MM.1S (cell line): ENCODE results near the gene CFD.

ENCODE experiments used
- DNase-seq: peaks from one replicate; pipeline ENCODE4 v3.0.0-alpha.2; 2015
- H2AFZ ChIP-seq: fragments of 300-600 bp; sonication (generic); 2 replicates; pipeline ENCODE4 v1.6.0; 2016; ENCODE audit warnings: antibody characterized with exemption, low read length
- H3F3A ChIP-seq: fragments of 300-600 bp; sonication (generic); 2 replicates; pipeline ENCODE4 v1.6.1; 2016; ENCODE audit warnings: mild to moderate bottlenecking, antibody characterized with exemption, low read length, moderate library complexity, mixed read lengths; ENCODE audit not compliant: insufficient read depth
- H3K27ac ChIP-seq: fragments of 300-600 bp; sonication (generic); 2 replicates; pipeline ENCODE4 v1.5.1; 2016; ENCODE audit warnings: mild to moderate bottlenecking, low read length
- H3K27me3 ChIP-seq: fragments of 300-600 bp; sonication (generic); replicated peaks from 2 replicates; pipeline ENCODE4 v1.6.0; 2016; ENCODE audit warnings: low read length; ENCODE audit not compliant: insufficient read depth
- H3K36me3 ChIP-seq: fragments of 300-600 bp; sonication (generic); replicated peaks from 2 replicates; pipeline ENCODE4 v1.6.1; 2016; ENCODE audit warnings: mild to moderate bottlenecking, low read length, mixed read lengths; ENCODE audit not compliant: insufficient read depth
- H3K4me1 ChIP-seq: fragments of 300-600 bp; sonication (generic); 2 replicates; pipeline ENCODE4 v1.6.1; 2016; ENCODE audit warnings: low read length, mixed read lengths
- H3K4me2 ChIP-seq: fragments of 300-600 bp; sonication (generic); 2 replicates; pipeline ENCODE4 v1.6.0; 2016; ENCODE audit warnings: low read depth, low read length
- H3K4me3 ChIP-seq: fragments of 300-600 bp; sonication (generic); 2 replicates; pipeline ENCODE4 v1.5.1; 2016; ENCODE audit warnings: low read length, mixed read lengths
- H3K79me2 ChIP-seq: fragments of 300-600 bp; sonication (generic); 2 replicates; pipeline ENCODE4 v1.6.1; 2016; ENCODE audit warnings: mixed run types, low read length, mixed read lengths
- H3K9ac ChIP-seq: fragments of 300-600 bp; sonication (generic); 2 replicates; pipeline ENCODE4 v1.6.1; 2016; ENCODE audit warnings: low read length, mixed read lengths
- H3K9me2 ChIP-seq: fragments of 300-600 bp; sonication (generic); replicated peaks from 2 replicates; pipeline ENCODE4 v1.6.1; 2016; ENCODE audit warnings: mild to moderate bottlenecking, low read length, mixed read lengths; ENCODE audit not compliant: insufficient read depth
- H3K9me3 ChIP-seq: fragments of 300-600 bp; sonication (generic); replicated peaks from 2 replicates; pipeline ENCODE4 v1.6.1; 2016; ENCODE audit warnings: mild to moderate bottlenecking, low read length, mixed read lengths; ENCODE audit not compliant: insufficient read depth
- H4K20me1 ChIP-seq: fragments of 300-600 bp; sonication (generic); 2 replicates; pipeline ENCODE4 v1.6.1; 2016; ENCODE audit warnings: mild to moderate bottlenecking, low read length, moderate library complexity, mixed read lengths; ENCODE audit not compliant: insufficient read depth
- CTCF ChIP-seq: fragments of 300-600 bp; sonication (generic); IDR thresholded peaks from 2 replicates; pipeline ENCODE4 v1.5.1; 2016; ENCODE audit warnings: antibody characterized with exemption, low read length, mixed read lengths
- EZH2 ChIP-seq: fragments of 300-600 bp; sonication (generic); optimal IDR thresholded peaks from 2 replicates; pipeline ENCODE3; 2017; ENCODE audit warnings: low read depth, mild to moderate bottlenecking, antibody characterized with exemption, low read length, mixed read lengths
- EZH2phosphoT487 ChIP-seq: fragments of 300-600 bp; sonication (generic); IDR thresholded peaks from 2 replicates; pipeline ENCODE4 v1.6.1; 2018; ENCODE audit warnings: antibody characterized with exemption, low read length

Gene CFD

DNA sequence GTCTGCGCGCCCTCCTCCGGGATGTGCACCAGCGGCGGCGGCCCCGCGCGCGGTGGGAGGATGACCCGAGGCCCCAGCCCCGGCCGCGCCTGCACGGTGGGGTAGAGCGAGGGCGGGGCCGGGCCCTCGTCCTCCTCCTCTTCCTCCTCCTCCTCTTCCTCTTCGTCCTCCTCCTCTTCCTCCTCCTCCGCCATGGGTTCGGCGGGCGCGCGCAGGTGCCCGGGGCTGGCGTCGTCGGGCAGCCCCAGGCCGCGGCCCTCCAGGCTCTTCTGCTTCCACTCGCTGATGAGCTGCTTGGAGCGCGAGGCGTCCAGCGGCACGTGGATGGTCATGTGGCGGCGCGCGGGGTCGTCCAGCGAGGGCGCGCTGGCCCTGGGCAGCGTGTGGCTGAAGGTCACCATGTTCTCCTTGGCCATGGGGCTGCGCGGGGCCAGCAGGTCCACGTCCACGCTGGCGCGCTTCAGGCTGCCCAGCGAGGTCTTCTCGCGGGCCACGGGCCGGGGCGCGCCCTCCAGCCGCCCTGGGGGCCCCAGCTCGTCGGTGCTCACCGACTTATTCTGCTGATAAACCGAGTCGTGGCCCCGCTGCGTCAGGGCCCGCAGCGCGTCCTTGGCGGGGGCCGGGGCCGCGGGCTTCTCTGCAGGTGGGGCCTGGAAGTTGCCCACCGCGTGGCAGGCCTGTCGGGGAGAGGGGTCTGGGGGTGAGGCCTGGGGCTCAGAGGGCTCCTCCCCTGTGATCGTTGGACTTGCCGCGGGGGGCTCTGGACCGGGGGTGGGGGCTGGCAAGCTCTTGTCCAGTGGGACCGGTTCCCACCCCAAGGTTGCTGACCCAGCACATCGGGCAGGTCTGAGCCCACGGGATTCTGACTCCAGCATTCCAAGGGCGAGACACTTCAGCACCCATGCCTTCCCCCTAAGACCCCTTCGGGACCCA is 46.0 kb upstream of the CFD start:
- DNase-seq = no peak
- H3K36me3 ChIP-seq = peaks cover 34% of the 10 kb centered on the region

GRCh38 chr19:814152-815078 is 45.0 kb upstream of the CFD start:
- no peak overlapping the region for H3K27ac ChIP-seq
- no peaks in the 10 kb centered on the region for H3K4me1 ChIP-seq
- H4K20me1 ChIP-seq = no peaks in the 10 kb centered on the region
- DNase-seq = no peak
- no peak overlapping the region for H3K4me3 ChIP-seq
- no peak for TF ChIP-seq EZH2phosphoT487
- TF ChIP-seq EZH2 = no peak
- no peak for TF ChIP-seq CTCF
- H3K27me3 ChIP-seq = no peaks in the 10 kb centered on the region
- H3K9me3 ChIP-seq = no peaks in the 10 kb centered on the region
- H3K4me2 ChIP-seq = no peak overlapping the region
- peaks cover 14% of the 10 kb centered on the region for H3K79me2 ChIP-seq
- H3F3A ChIP-seq = peaks cover 23% of the 10 kb centered on the region
- H3K9ac ChIP-seq = no peak overlapping the region
- no peak overlapping the region for H2AFZ ChIP-seq
- no peaks in the 10 kb centered on the region for H3K9me2 ChIP-seq
- H3K36me3 ChIP-seq = peaks cover 28% of the 10 kb centered on the region

More for the DNA sequence above, 46.0 kb upstream of the CFD start:
- H3K4me3 ChIP-seq = no peak overlapping the region
- no peaks in the 10 kb centered on the region for H3K27me3 ChIP-seq
- no peak overlapping the region for H3K9ac ChIP-seq
- no peaks in the 10 kb centered on the region for H3K9me3 ChIP-seq
- H2AFZ ChIP-seq = no peak overlapping the region
- H3F3A ChIP-seq = peaks cover 23% of the 10 kb centered on the region
- no peaks in the 10 kb centered on the region for H3K4me1 ChIP-seq
- H3K9me2 ChIP-seq = no peaks in the 10 kb centered on the region
- no peaks in the 10 kb centered on the region for H4K20me1 ChIP-seq
- H3K27ac ChIP-seq = no peak overlapping the region
- H3K79me2 ChIP-seq = peaks cover 21% of the 10 kb centered on the region
- H3K4me2 ChIP-seq = no peak overlapping the region
- TF ChIP-seq EZH2 (no peak), CTCF (no peak), EZH2phosphoT487 (no peak)

DNA sequence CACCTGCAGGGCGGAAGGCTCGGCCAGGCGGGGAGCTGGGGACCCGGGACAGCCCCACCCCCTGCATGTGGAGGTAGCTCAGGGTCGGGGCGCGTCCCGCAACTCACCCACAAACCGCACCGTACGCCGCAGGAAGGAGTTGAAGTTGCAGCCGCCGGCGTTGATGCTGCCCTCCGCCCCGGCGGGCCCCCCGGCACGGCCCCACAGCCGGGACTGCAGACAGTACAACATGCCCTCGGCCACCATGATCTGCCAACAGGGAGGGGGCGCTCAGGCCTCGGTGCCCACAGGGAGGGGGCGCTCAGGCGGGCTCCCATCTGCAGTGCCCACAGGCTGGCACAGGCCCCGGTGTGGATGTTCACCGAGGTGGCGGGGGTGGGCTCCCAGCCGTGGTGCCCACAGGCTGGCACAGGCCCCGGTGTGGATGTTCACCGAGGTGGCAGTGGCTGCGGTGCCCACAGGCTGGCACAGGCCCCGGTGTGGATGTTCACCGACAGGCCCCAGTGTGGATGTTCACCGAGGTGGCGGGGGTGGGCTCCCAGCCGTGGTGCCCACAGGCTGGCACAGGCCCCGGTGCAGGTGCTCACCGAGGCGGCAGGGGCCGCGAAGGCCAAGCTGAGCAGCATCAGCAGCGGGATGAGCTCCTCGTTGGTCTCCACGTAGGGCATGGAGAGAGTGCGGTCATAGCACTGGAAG is 44.2 kb upstream of the CFD start:
- no peak overlapping the region for H2AFZ ChIP-seq
- DNase-seq = no peak
- peaks cover 20% of the 10 kb centered on the region for H3K36me3 ChIP-seq
- H3K9me2 ChIP-seq = no peaks in the 10 kb centered on the region
- no peak overlapping the region for H3K9ac ChIP-seq
- H3K4me2 ChIP-seq = no peak overlapping the region
- TF ChIP-seq EZH2phosphoT487 = no peak
- no peak for TF ChIP-seq EZH2
- TF ChIP-seq CTCF = no peak
- H4K20me1 ChIP-seq = no peaks in the 10 kb centered on the region
- no peaks in the 10 kb centered on the region for H3K4me1 ChIP-seq
- peaks cover 20% of the 10 kb centered on the region for H3F3A ChIP-seq
- no peak overlapping the region for H3K27ac ChIP-seq
- no peaks in the 10 kb centered on the region; the same call in 1 of the 2 replicates for H3K27me3 ChIP-seq
- H3K4me3 ChIP-seq = no peak overlapping the region
- H3K79me2 ChIP-seq = peaks cover 7% of the 10 kb centered on the region
- H3K9me3 ChIP-seq = no peaks in the 10 kb centered on the region
